Activated CD8-positive, alpha-beta memory T cell treated with anti-CD3 and anti-CD28 coated beads, Interleukin-2, amount 10 ng/mL, durations not matched to agents 7 days and 5 days (primary cell): ENCODE measurements around the gene BAIAP2. TPM values are rescaled to one million over a fixed set of nuclear protein-coding genes. Genes with fewer than 3 reads are reported as not detected.

Source experiments
- ATAC-seq: fragments of 150-1000 bp; cut with Tn5 transposase; one replicate; pipeline ENCODE4 v1.10.0; 2021; ENCODE audit warnings: moderate library complexity
- CTCF ChIA-PET: fragments of 350-600 bp; sonication (Branson Sonifier 250); formaldehyde crosslinking; loops from one replicate; lab custom pipeline; 2021; ENCODE audit warnings: antibody characterized with exemption; lab: Charles Lee
- DNase-seq: peaks from one replicate; pipeline ENCODE4 v3.0.0-alpha.2; 2020
- H3K27ac Mint-ChIP-seq: one replicate; pipeline ENCODE4 v1.8.0; 2021; ENCODE audit warnings: mild to moderate bottlenecking, mixed read lengths
- H3K27me3 Mint-ChIP-seq: one replicate; pipeline ENCODE4 v1.8.0; 2021; ENCODE audit warnings: mixed read lengths
- H3K36me3 Mint-ChIP-seq: one replicate; pipeline ENCODE4 v1.8.0; 2021; ENCODE audit warnings: mild to moderate bottlenecking, mixed read lengths
- H3K4me1 Mint-ChIP-seq: one replicate; pipeline ENCODE4 v1.8.0; 2021; ENCODE audit warnings: mixed read lengths
- H3K4me3 Mint-ChIP-seq: one replicate; pipeline ENCODE4 v1.8.0; 2021; ENCODE audit warnings: mild to moderate bottlenecking, moderate library complexity, mixed read lengths
- H3K9me3 Mint-ChIP-seq: one replicate; pipeline ENCODE4 v1.8.0; 2022; ENCODE audit warnings: low read depth, mixed read lengths
- total RNA-seq, 2 experiments: library from RNA; stranded (reverse); gene quantifications; one replicate each; pipeline ENCODE4 v1.2.3, GENCODE V29; 2021

The BAIAP2 gene
- total RNA-seq, 2 experiments from 2014 or later, result 4.8 to 7.0 TPM

- CTCF ChIA-PET, result no interaction called here
- DNase-seq (no peak), ATAC-seq (no peak)
- Mint-ChIP-seq H3K9me3 (no peaks in the 10 kb centered on the region), H3K4me3 (no peak overlapping the region), H3K27me3 (no peaks in the 10 kb centered on the region), H3K36me3 (no peaks in the 10 kb centered on the region), H3K4me1 (no peaks in the 10 kb centered on the region), H3K27ac (no peak overlapping the region)
Observed at GRCh38 chr17:81081222-81082176, 46.5 kb downstream of the BAIAP2 start.

DNA sequence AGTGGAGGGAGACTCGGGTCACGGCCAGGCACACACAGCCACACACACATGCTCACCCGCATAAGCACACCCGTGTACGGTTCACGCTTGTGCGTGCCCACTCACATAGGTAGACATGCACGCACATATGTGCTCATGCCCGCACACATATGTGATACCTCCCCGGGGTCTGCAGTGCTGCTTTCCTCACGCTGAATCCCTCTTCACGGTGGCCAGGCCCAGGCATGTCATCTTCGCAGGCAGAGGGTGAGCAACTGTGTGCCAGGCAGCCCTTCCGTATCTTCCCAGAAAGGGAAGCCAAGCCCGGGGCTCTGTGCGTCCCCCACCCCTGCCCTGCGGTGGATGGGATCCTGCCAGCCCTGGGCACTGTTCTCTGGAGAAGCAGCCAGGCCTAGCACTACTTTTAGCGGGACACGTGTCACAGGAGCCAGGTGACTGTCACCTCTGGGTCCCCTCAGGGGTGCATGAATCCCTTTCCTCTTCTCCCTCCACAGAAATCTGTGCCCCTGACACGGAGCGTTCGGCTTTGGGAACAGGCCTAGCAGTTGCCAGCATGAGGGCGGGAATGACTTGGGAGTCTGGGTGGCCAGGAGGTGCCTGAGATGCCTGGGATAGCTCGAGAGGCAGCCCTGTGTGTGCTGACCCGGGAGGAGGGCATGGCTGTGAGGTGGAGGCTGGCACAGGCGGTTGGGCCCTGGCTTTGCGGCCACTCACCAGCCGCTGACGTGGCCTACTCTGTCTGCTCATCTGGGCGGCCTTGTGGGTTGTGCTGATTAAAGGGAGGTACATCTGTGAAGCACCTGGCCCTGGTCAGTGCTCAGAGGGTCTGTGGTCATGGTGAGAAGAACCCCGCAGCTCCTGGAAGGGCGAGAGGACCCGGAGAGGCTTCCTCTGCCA lies 47.5 kb downstream of the BAIAP2 start:
- H3K9me3 Mint-ChIP-seq, result no peaks in the 10 kb centered on the region
- peaks cover 3% of the 10 kb centered on the region for H3K4me1 Mint-ChIP-seq
- DNase-seq (no peak), ATAC-seq (no peak)
- CTCF ChIA-PET, result interaction anchor here (1.0 kb wide), 1 partner anchor 13 kb away, joined by 3 read pairs; no protein-coding TSS in a partner anchor
- H3K27ac Mint-ChIP-seq, result no peak overlapping the region
- no peak overlapping the region for H3K4me3 Mint-ChIP-seq
- H3K27me3 Mint-ChIP-seq, result no peaks in the 10 kb centered on the region
- H3K36me3 Mint-ChIP-seq, result no peaks in the 10 kb centered on the region

DNA sequence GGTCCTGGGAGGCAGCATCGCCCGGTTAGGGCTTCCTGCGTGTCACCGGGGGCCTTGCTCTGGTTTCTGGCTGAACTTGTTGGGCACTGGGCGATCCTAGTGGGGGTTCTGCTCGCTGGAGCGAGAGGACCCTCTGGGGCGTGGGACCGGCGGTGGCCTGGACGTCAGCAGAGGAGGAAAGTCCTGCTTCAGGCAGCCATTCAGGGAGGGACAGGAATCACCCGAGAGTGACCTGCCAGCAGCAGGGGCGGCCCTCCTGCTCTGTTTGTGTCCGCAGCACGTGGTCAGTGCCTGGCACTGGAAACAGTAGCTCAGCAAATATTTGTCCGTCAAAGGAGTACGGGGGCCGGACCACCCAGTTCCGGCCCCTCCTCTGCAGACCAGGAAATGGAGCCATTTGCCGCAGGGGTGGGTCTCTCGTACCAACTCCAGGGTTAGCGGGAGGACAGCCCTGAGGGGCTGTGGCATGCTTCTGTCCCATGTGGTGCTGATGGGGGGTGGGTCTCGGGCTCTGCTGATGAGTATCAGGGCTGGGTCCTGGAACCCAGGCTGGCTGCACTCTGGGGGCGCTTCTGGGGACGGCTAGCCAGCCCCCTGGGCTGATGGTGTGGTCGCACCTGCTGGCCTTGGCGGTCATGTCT lies 48.3 kb downstream of the BAIAP2 start:
- no peaks in the 10 kb centered on the region for H3K9me3 Mint-ChIP-seq
- CTCF ChIA-PET, result interaction anchor here (1.0 kb wide), 1 partner anchor 12 kb away, joined by 3 read pairs; no protein-coding TSS in a partner anchor
- peaks cover 5% of the 10 kb centered on the region for H3K4me1 Mint-ChIP-seq
- no peak overlapping the region for H3K4me3 Mint-ChIP-seq
- no peak for ATAC-seq
- no peaks in the 10 kb centered on the region for H3K36me3 Mint-ChIP-seq
- DNase-seq, result no peak
- H3K27me3 Mint-ChIP-seq, result no peaks in the 10 kb centered on the region
- H3K27ac Mint-ChIP-seq, result no peak overlapping the region

DNA sequence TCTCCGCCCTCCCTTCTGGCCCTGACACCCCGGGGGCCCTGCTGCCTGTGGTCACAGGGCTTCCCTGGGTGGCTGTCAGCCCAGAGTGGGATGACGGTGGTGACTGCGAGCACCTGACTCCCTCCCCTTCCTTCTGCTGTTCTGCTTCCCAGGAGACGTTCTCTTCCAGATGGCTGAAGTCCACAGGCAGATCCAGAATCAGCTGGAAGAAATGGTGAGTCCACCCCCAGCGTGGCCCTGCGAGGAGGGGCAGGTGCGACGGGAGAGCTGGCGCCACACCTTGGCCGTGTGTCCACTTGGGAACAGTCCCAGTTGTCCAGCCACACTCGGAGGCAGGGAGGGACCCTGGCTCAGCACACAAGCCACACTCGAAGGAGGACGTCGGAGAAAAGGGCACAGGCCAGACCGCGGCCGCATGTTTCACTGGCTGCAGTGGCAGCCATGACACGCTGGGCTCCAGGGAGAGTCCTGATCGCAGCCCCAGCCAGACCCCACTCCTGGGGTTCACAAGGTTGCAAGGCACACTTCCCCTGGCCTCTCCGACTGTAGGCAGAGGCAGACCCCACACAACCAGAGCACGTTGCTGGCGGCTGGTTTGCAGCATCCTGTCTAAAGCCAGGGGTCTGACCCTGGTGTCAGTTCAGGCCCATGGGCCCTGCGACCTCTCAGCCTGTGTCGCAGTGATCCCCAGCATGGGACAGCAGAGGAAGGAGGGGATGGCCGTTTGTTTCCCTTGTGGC lies 49.9 kb downstream of the BAIAP2 start:
- no peaks in the 10 kb centered on the region for H3K9me3 Mint-ChIP-seq
- CTCF ChIA-PET, result interaction anchor here (2.0 kb wide), 1 partner anchor 11 kb away, joined by 5 read pairs; no protein-coding TSS in a partner anchor
- H3K4me1 Mint-ChIP-seq, result peaks cover 5% of the 10 kb centered on the region
- H3K4me3 Mint-ChIP-seq, result no peak overlapping the region
- no peaks in the 10 kb centered on the region for H3K36me3 Mint-ChIP-seq
- no peaks in the 10 kb centered on the region for H3K27me3 Mint-ChIP-seq
- H3K27ac Mint-ChIP-seq, result no peak overlapping the region
- no peak for DNase-seq
- ATAC-seq, result no peak

DNA sequence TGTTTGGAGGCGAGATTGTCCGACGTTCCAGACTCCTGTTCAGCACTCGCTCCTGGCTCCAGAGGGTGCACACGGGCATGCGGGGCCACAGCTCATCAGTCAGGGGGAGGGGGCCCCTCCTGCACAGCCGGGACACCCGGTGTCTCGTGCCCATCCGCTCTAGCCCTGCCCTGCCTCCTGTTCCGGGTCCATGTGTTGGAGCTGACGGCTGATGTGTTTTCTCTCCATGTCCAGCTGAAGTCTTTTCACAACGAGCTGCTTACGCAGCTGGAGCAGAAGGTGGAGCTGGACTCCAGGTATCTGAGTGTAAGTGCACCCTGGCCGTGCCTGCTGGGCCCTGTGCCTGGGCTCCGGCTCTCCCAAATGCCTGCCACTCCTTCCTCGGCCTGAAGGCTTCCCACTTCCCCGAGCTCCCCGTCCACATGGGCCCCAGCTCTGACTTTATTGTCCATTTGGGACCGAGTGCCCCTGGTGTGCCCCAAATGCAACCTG lies 50.5 kb downstream of the BAIAP2 start:
- DNase-seq (no peak), ATAC-seq (no peak)
- CTCF ChIA-PET, result interaction anchor here (2.0 kb wide), 1 partner anchor 10 kb away, joined by 5 read pairs; no protein-coding TSS in a partner anchor
- Mint-ChIP-seq H3K27ac (no peak overlapping the region), H3K27me3 (no peaks in the 10 kb centered on the region), H3K4me1 (peaks cover 7% of the 10 kb centered on the region), H3K36me3 (no peaks in the 10 kb centered on the region), H3K4me3 (no peak overlapping the region), H3K9me3 (no peaks in the 10 kb centered on the region)

DNA sequence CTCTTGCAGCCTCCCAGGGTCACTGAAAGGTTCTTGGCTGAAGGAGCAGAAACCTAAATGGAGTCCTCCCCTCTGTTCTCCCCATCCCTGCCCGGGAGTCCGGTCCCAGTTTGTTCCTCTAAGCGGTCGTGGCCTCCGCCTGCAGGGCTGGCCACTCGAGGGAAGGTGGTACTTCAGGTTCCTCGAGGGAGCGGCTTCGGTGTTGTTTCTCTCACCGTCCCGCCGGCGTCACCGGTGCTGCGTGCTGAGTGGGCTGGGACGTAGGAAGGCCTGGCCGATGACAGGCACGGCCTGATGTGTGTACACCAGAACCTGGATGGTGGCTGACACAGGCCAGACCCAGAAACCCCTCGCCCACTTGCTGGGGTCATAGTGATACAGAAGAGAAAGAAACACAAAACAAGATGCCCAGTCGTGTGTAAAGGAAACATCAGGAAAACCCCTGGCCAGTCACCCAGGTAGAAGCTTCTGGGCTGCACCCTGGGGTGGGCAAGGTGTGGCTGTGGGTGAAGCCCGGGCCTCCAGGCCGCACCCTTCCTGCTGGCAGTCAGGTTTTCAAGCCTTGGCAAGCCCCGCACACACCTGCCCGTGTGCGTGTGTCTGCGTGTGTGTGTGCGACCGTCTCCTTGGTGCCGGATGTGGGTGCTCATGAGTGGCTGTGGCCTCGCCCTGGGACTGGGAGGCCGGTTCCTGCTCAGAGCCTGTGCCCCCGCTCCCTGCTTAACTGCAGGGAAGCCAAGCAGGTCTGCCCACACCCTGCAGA lies 52.0 kb downstream of the BAIAP2 start:
- no peak overlapping the region for H3K27ac Mint-ChIP-seq
- H3K27me3 Mint-ChIP-seq, result no peaks in the 10 kb centered on the region
- CTCF ChIA-PET, result interaction anchor here (1.0 to 2.2 kb wide), 4 partner anchors 8 to 63 kb away, joined by 4 to 9 read pairs (median 5); no protein-coding TSS in a partner anchor
- H3K4me1 Mint-ChIP-seq, result peaks cover 7% of the 10 kb centered on the region
- DNase-seq, result no peak
- no peaks in the 10 kb centered on the region for H3K36me3 Mint-ChIP-seq
- H3K9me3 Mint-ChIP-seq, result no peaks in the 10 kb centered on the region
- no peak overlapping the region for H3K4me3 Mint-ChIP-seq
- no peak for ATAC-seq

DNA sequence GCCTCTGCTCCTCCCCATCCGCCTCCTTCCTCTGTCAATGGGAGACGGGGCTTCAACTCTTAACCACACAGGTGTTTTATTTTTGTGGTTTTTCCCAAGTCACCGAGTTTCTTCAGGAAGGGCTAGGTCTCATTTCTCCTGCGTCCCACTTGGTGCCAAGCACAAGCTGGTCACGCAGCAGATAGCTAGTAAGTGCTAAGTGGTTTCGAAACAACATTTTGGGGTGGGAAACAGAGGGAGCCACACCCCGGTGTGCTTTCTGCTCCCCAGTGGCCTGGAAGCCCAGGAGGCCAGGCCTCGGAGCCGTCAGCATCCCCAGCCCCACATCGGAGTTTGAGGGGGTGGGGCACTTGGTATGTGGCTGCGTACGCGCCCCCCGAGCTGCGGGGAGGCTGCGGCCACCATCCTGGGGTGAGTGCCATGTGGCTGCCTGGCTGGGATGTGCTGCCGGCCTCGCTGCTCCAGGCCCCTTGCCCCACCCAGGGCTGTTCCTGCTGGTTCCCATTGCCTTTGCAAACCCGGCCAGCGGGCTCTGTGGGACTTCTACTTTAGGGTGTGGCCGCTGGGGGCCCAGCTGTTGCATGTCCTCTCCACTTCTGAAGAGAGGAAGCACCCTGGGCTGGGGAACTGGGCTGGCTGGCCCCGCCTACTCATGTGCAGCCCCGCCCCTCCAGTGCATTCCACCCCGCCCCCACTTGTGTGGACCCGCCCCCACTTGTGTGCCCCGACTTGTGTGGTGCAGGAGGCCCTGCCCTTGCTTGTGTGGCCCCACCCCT lies 55.6 kb downstream of the BAIAP2 start:
- H3K36me3 Mint-ChIP-seq, result no peaks in the 10 kb centered on the region
- H3K27ac Mint-ChIP-seq, result no peak overlapping the region
- peaks cover 31% of the 10 kb centered on the region for H3K4me1 Mint-ChIP-seq
- ATAC-seq, result no peak
- CTCF ChIA-PET, result interaction anchor here (1.1 to 2.3 kb wide), 2 partner anchors 53 to 67 kb away, joined by 3 to 9 read pairs; no protein-coding TSS in a partner anchor
- H3K4me3 Mint-ChIP-seq, result no peak overlapping the region
- DNase-seq, result peak; percentile 59
- H3K9me3 Mint-ChIP-seq, result no peaks in the 10 kb centered on the region
- peaks cover 9% of the 10 kb centered on the region for H3K27me3 Mint-ChIP-seq

- H3K9me3 Mint-ChIP-seq, result no peaks in the 10 kb centered on the region
- H3K27ac Mint-ChIP-seq, result no peak overlapping the region
- H3K27me3 Mint-ChIP-seq, result peaks cover 9% of the 10 kb centered on the region
- DNase-seq (no peak), ATAC-seq (no peak)
- H3K36me3 Mint-ChIP-seq, result no peaks in the 10 kb centered on the region
- H3K4me3 Mint-ChIP-seq, result no peak overlapping the region
- peaks cover 37% of the 10 kb centered on the region for H3K4me1 Mint-ChIP-seq
- CTCF ChIA-PET, result interaction anchor here (1.1 to 2.3 kb wide), 3 partner anchors 11 to 67 kb away, joined by 3 to 9 read pairs (median 8); no protein-coding TSS in a partner anchor
Observed at GRCh38 chr17:81091154-81091553, 56.2 kb downstream of the BAIAP2 start.

GRCh38 chr17:81091774-81092517 lies 57.0 kb downstream of the BAIAP2 start:
- Mint-ChIP-seq H3K4me1 (peaks cover 43% of the 10 kb centered on the region), H3K9me3 (no peaks in the 10 kb centered on the region), H3K27ac (no peak overlapping the region), H3K4me3 (no peak overlapping the region), H3K27me3 (peaks cover 9% of the 10 kb centered on the region), H3K36me3 (no peaks in the 10 kb centered on the region)
- DNase-seq (no peak), ATAC-seq (no peak)
- CTCF ChIA-PET, result interaction anchor here (1.1 to 2.3 kb wide), 4 partner anchors 10 to 68 kb away, joined by 3 to 9 read pairs (median 6); no protein-coding TSS in a partner anchor

GRCh38 chr17:81092518-81093095 lies 57.7 kb downstream of the BAIAP2 start:
- Mint-ChIP-seq H3K27ac (no peak overlapping the region), H3K4me3 (no peak overlapping the region), H3K27me3 (peaks cover 9% of the 10 kb centered on the region), H3K4me1 (peaks cover 42% of the 10 kb centered on the region), H3K9me3 (no peaks in the 10 kb centered on the region), H3K36me3 (no peaks in the 10 kb centered on the region)
- CTCF ChIA-PET, result interaction anchor here (1.3 to 1.4 kb wide), 2 partner anchors 9 to 49 kb away, joined by 3 to 8 read pairs; no protein-coding TSS in a partner anchor
- DNase-seq (no peak), ATAC-seq (no peak)
